GM12892 (cell line): ENCODE data around the gene SLC12A9.

Source experiments
- DNase-seq: peaks from one replicate; pipeline ENCODE4 v3.0.0; 2011; ENCODE audit not compliant: insufficient read length
- FAIRE-seq: peaks from 2 replicates; lab custom pipeline; 2011; peaks lifted over from hg19 to GRCh38; lab: Jason Lieb, UNC
- POLR2A ChIP-seq: IDR thresholded peaks from 2 replicates; pipeline ENCODE4 v1.6.1; 2011; ENCODE audit warnings: low read depth, low read length, control low read depth
- POLR2AphosphoS5 ChIP-seq: IDR thresholded peaks from 2 replicates; pipeline ENCODE4 v1.6.1; 2011; ENCODE audit warnings: low read depth, low read length, control low read depth
- TAF1 ChIP-seq: IDR thresholded peaks from 2 replicates; pipeline ENCODE4 v1.6.1; 2011; ENCODE audit warnings: low read depth, mild to moderate bottlenecking, control low read depth, low read length, borderline replicate concordance

The SLC12A9 gene

DNA sequence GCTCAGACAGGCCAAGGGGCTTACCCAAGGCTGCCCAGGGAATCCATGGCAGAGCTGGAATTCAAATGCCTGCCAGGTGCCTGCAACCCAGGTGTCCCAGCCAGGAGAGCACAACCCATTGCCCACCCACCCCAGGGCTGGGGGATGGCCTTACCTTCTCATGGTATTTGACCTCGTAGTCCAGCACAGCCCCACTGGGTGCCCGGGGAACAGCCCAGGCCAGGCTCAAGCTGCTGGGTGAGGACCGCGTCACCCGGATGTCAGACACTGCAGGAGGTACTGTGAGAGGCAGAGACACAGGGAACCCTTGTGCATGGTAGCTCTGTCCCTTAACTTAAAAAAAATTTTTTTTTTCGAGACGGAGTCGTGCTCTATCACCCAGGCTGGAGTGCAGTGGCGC is 34.1 kb upstream of the SLC12A9 start:
- FAIRE-seq (no peak), DNase-seq (no peak)
- TF ChIP-seq POLR2A (no peak), TAF1 (no peak), POLR2AphosphoS5 (no peak)

DNA sequence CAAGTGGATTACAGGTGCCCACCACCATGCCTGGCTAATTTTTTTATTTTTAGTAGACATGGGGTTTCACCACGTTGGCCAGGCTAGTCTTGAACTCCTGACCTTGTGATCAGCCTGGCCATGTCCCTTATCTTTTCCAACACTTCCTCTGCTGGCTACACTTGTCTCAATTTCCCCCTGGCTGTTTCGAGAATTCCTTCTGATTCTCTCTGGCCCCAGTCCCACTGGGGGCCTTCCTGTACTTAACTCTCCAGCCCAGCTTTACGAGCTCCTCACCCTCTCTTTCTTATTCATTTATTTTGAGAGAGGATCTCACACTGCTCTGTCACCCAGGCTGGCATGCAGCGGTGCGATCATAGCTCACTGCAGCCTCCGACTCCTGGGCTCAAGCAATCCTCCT is 33.7 kb upstream of the SLC12A9 start:
- TF ChIP-seq POLR2A (no peak), TAF1 (no peak), POLR2AphosphoS5 (no peak)
- no peak for FAIRE-seq

GRCh38 chr7:100819586-100819985 is 32.9 kb upstream of the SLC12A9 start:
- TF ChIP-seq POLR2A (no peak), POLR2AphosphoS5 (no peak), TAF1 (no peak)
- DNase-seq (no peak), FAIRE-seq (no peak)

More for the DNA sequence above, 33.7 kb upstream of the SLC12A9 start:
- no peak for DNase-seq

GRCh38 chr7:100822236-100823139 is 30.0 kb upstream of the SLC12A9 start:
- TF ChIP-seq POLR2AphosphoS5 (no peak), POLR2A (no peak), TAF1 (no peak)
- DNase-seq: no peak
- FAIRE-seq: no peak

- TF ChIP-seq POLR2A: no peak
- no peak for TF ChIP-seq TAF1
- TF ChIP-seq POLR2AphosphoS5: no peak
- no peak for FAIRE-seq
These were observed 29.4 kb upstream of the SLC12A9 start for GRCh38 chr7:100823140-100823525.

GRCh38 chr7:100823534-100823933 is 29.0 kb upstream of the SLC12A9 start:
- DNase-seq (no peak), FAIRE-seq (no peak)
- TF ChIP-seq POLR2A: no peak
- no peak for TF ChIP-seq TAF1
- TF ChIP-seq POLR2AphosphoS5: no peak

More at GRCh38 chr7:100823140-100823525, 29.4 kb upstream of the SLC12A9 start:
- no peak for DNase-seq

- TF ChIP-seq POLR2AphosphoS5 (no peak), POLR2A (no peak), TAF1 (no peak)
- DNase-seq (no peak), FAIRE-seq (no peak)
These were observed 27.9 kb upstream of the SLC12A9 start for GRCh38 chr7:100824499-100825214.

- TF ChIP-seq POLR2AphosphoS5 (no peak), TAF1 (no peak), POLR2A (no peak)
- FAIRE-seq (no peak), DNase-seq (no peak)
These were observed 27.3 kb upstream of the SLC12A9 start for GRCh38 chr7:100825215-100825671.

GRCh38 chr7:100825751-100826513 is 26.6 kb upstream of the SLC12A9 start:
- FAIRE-seq (no peak), DNase-seq (no peak)
- no peak for TF ChIP-seq TAF1
- TF ChIP-seq POLR2A: no peak
- no peak for TF ChIP-seq POLR2AphosphoS5

GRCh38 chr7:100826514-100827329 is 25.8 kb upstream of the SLC12A9 start:
- DNase-seq: no peak
- FAIRE-seq: no peak
- TF ChIP-seq TAF1 (no peak), POLR2AphosphoS5 (no peak), POLR2A (no peak)
